Measurements from ENCODE around the gene RNF126. TPM values are rescaled to one million over a fixed set of nuclear protein-coding genes. Genes with fewer than 3 reads are reported as not detected.

RNF126 gene
- polyA plus RNA-seq, 1 donor (not counting 4 experiments of a cell fraction or from before 2014, with no cell fraction given) = 8.2 TPM

DNA sequence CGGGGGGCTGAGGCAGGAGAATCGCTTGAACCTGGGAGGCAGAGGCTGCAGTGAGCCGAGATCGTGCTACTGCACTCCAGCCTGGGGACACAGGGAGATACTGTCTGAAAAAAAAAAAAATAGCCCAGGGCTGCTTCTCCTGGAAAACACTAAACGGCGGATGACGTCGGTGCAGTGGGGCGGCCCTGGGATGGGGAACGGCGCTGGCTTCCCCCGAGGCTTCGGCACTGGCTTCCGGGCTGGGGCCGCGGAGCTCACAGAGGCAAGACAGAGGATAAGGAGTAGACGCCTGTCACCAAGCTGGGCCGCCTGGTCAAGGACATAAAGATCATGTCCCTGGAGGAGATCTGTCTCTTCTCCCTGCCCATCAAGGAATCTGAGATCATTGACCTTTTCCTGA, 27.2 kb upstream of the RNF126 start:
- no peak overlapping the region for H3K4me3 ChIP-seq (ENCODE audit: control insufficient read depth in 2 of 3, extremely low read depth in 1 of 3, insufficient read depth in 2 of 3, low read depth in 1 of 3, low read length in 3 of 3)
- FAIRE-seq = no peak
- H3K79me2 ChIP-seq (ENCODE audit: control insufficient read depth, insufficient read depth, low read length) = no peaks in the 10 kb centered on the region
- H3K4me1 ChIP-seq (ENCODE audit: control insufficient read depth, extremely low read depth, insufficient read depth, low read length) = no peaks in the 10 kb centered on the region
- no peaks in the 10 kb centered on the region for H3K9me1 ChIP-seq (ENCODE audit: control insufficient read depth, extremely low read depth, insufficient read depth, low read length)
- dilution Hi-C loops (cut with MboI; ENCODE audit: extremely low pct_ligation_motif_present, low sequenced_read_pairs) = no loop called here
- H3K9ac ChIP-seq (ENCODE audit: control insufficient read depth, extremely low read depth, insufficient read depth, low read length) = no peak overlapping the region
- H3K27me3 ChIP-seq (ENCODE audit: control insufficient read depth, extremely low read depth, insufficient read depth, low read length) = peaks cover 4% of the 10 kb centered on the region
- no peak overlapping the region for H3K4me2 ChIP-seq (ENCODE audit: control insufficient read depth, extremely low read depth, insufficient read depth, low read depth, low read length)
- no peaks in the 10 kb centered on the region for H4K20me1 ChIP-seq (ENCODE audit: control insufficient read depth, extremely low read depth, insufficient read depth, low read length)
- H3K27ac ChIP-seq (ENCODE audit: control insufficient read depth, insufficient read depth, low read length) = no peak overlapping the region
- no peak overlapping the region for H2AFZ ChIP-seq (ENCODE audit: control insufficient read depth, low read length)
- DNase-seq (ENCODE audit: low read depth, low spot score) = no peak
- no peak for TF ChIP-seq EZH2 (IDR thresholded peaks at IDR 0.05; ENCODE audit: low read length)
- TF ChIP-seq, protein P1, sequence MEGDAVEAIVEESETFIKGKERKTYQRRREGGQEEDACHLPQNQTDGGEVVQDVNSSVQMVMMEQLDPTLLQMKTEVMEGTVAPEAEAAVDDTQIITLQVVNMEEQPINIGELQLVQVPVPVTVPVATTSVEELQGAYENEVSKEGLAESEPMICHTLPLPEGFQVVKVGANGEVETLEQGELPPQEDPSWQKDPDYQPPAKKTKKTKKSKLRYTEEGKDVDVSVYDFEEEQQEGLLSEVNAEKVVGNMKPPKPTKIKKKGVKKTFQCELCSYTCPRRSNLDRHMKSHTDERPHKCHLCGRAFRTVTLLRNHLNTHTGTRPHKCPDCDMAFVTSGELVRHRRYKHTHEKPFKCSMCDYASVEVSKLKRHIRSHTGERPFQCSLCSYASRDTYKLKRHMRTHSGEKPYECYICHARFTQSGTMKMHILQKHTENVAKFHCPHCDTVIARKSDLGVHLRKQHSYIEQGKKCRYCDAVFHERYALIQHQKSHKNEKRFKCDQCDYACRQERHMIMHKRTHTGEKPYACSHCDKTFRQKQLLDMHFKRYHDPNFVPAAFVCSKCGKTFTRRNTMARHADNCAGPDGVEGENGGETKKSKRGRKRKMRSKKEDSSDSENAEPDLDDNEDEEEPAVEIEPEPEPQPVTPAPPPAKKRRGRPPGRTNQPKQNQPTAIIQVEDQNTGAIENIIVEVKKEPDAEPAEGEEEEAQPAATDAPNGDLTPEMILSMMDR (optimal IDR thresholded peaks at IDR 0.05 in 1 of 3, IDR thresholded peaks at IDR 0.05 in 1 of 3, conservative IDR thresholded peaks at IDR 0.05 in 1 of 3; ENCODE audit: extremely low read depth in 1 of 3, insufficient read depth in 2 of 3, low read length in 3 of 3) = no peak
- no peaks in the 10 kb centered on the region for H3K9me3 ChIP-seq (ENCODE audit: control insufficient read depth, low read depth, low read length)
- no peaks in the 10 kb centered on the region for H3K36me3 ChIP-seq (ENCODE audit: control insufficient read depth in 2 of 2, extremely low read depth in 1 of 2, insufficient read depth in 2 of 2, low read length in 2 of 2)

DNA sequence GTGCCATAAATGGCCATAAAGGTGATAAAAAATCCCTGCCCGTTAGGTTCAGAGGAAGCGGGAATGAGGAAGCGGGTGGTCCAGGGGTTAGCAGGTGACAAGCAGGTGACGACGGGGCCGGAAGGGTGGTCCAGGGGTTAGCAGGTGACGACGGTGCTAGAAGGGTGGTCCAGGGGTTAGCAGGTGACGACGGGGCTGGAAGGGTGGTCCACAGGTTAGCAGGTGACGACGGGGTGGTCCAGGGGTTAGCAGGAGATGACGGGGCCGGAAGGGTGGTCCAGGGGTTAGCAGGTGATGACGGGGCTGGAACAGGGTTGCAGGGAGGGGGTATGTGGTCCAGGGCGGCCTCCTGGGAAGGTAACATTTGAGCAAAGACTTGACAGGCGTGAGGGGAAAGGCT, 26.0 kb upstream of the RNF126 start:
- Histone ChIP-seq H2AFZ (ENCODE audit: control insufficient read depth, low read length) (no peak overlapping the region), H3K27ac (ENCODE audit: control insufficient read depth, insufficient read depth, low read length) (no peak overlapping the region), H3K36me3 (ENCODE audit: control insufficient read depth in 2 of 2, extremely low read depth in 1 of 2, insufficient read depth in 2 of 2, low read length in 2 of 2) (no peaks in the 10 kb centered on the region), H3K79me2 (ENCODE audit: control insufficient read depth, insufficient read depth, low read length) (no peaks in the 10 kb centered on the region), H3K9me1 (ENCODE audit: control insufficient read depth, extremely low read depth, insufficient read depth, low read length) (no peaks in the 10 kb centered on the region), H3K27me3 (ENCODE audit: control insufficient read depth, extremely low read depth, insufficient read depth, low read length) (no peaks in the 10 kb centered on the region), H3K4me2 (ENCODE audit: control insufficient read depth, extremely low read depth, insufficient read depth, low read depth, low read length) (no peak overlapping the region), H3K4me3 (ENCODE audit: control insufficient read depth in 2 of 3, extremely low read depth in 1 of 3, insufficient read depth in 2 of 3, low read depth in 1 of 3, low read length in 3 of 3) (no peak overlapping the region), H3K4me1 (ENCODE audit: control insufficient read depth, extremely low read depth, insufficient read depth, low read length) (no peaks in the 10 kb centered on the region), H4K20me1 (ENCODE audit: control insufficient read depth, extremely low read depth, insufficient read depth, low read length) (no peaks in the 10 kb centered on the region), H3K9me3 (ENCODE audit: control insufficient read depth, low read depth, low read length) (no peaks in the 10 kb centered on the region), H3K9ac (ENCODE audit: control insufficient read depth, extremely low read depth, insufficient read depth, low read length) (no peak overlapping the region)
- FAIRE-seq = no peak
- no peak for DNase-seq (ENCODE audit: low read depth, low spot score)
- dilution Hi-C loops (cut with MboI; ENCODE audit: extremely low pct_ligation_motif_present, low sequenced_read_pairs) = no loop called here
- TF ChIP-seq, protein P1 (optimal IDR thresholded peaks at IDR 0.05 in 1 of 3, IDR thresholded peaks at IDR 0.05 in 1 of 3, conservative IDR thresholded peaks at IDR 0.05 in 1 of 3; ENCODE audit: extremely low read depth in 1 of 3, insufficient read depth in 2 of 3, low read length in 3 of 3) = no peak
- TF ChIP-seq EZH2 (IDR thresholded peaks at IDR 0.05; ENCODE audit: low read length) = no peak
